ENCODE data around the gene BGN. TPM values are rescaled to one million over a fixed set of nuclear protein-coding genes. Genes with fewer than 3 reads are reported as not detected.

BGN gene
- total RNA-seq, 1 experiment from 2014 or later = 1.2 TPM

DNA sequence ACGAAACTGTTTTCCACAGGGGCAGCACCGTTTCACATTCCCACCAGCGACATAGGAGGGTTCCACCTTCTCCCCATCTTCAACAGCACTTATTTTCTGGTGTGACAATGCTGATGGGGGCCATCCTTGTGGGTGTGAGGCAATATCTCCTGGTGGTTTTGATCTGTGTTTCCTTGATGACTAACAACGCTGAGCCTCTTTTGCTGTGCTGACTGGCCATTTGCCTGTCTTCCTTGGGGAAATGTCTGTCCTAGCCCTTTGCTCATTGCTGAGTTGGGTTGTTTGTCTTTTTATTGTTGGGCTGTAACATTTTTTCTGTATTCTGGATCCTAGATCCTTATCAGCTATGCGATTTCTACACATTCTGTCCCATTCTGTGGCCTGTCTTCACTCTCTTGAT is 56.4 kb downstream of the BGN start:
- Histone ChIP-seq H3K27ac (ENCODE audit: insufficient read length, low read depth, low read length) (no peak overlapping the region), H2AFZ (ENCODE audit: low read length) (no peak overlapping the region), H3K79me1 (ENCODE audit: insufficient read depth, low read depth, low read length, poor library complexity, severe bottlenecking) (no peaks in the 10 kb centered on the region), H2AK5ac (ENCODE audit: insufficient read length, low read length) (no peak overlapping the region), H2BK12ac (ENCODE audit: insufficient read length, low read depth, low read length) (no peak overlapping the region), H3K4me1 (ENCODE audit: insufficient read depth, low read length) (no peaks in the 10 kb centered on the region), H2BK120ac (ENCODE audit: low read depth, low read length, poor library complexity, severe bottlenecking) (no peak overlapping the region), H3T11ph (ENCODE audit: low read length) (no peak overlapping the region), H3K9me3 (ENCODE audit: control insufficient read depth, low read depth, low read length) (peaks cover 62% of the 10 kb centered on the region), H4K20me1 (ENCODE audit: control insufficient read depth, insufficient read depth, insufficient read length) (no peaks in the 10 kb centered on the region), H3K56ac (ENCODE audit: insufficient read length, low read depth, low read length) (no peak overlapping the region), H2BK20ac (ENCODE audit: low read depth, low read length, poor library complexity, severe bottlenecking) (no peak overlapping the region), H2BK15ac (ENCODE audit: low read depth, low read length) (no peak overlapping the region), H4K91ac (ENCODE audit: insufficient read length, low read depth, low read length) (no peak overlapping the region), H3K23ac (ENCODE audit: insufficient read length, low read depth, low read length) (no peak overlapping the region), H2BK5ac (ENCODE audit: insufficient read length, low read length) (no peak overlapping the region), H3K18ac (ENCODE audit: insufficient read length, low read depth, low read length) (no peak overlapping the region), H3K9ac (ENCODE audit: extremely low read depth, insufficient read length, low read length) (no peak overlapping the region), H3K4me2 (ENCODE audit: insufficient read depth, insufficient read length, low read length) (no peak overlapping the region), H3K4ac (ENCODE audit: low read depth, low read length) (no peak overlapping the region), H3K14ac (ENCODE audit: insufficient read depth, low read length) (no peak overlapping the region), H4K5ac (ENCODE audit: insufficient read length, low read depth, low read length) (no peak overlapping the region), H4K8ac (replicated peaks; ENCODE audit: insufficient read length, low read depth, low read length) (no peak overlapping the region), H3K23me2 (ENCODE audit: insufficient read length, low read depth, low read length, poor library complexity, severe bottlenecking) (no peaks in the 10 kb centered on the region), H3K27me3 (ENCODE audit: insufficient read depth, low read length) (no peaks in the 10 kb centered on the region), H3K79me2 (ENCODE audit: insufficient read depth, low read length) (no peaks in the 10 kb centered on the region)
- H3K9me3 Mint-ChIP-seq = peaks cover 73 to 89% of the 10 kb centered on the region in 2 experiments
- TF ChIP-seq CTCF (conservative IDR thresholded peaks at IDR 0.05) = no peak
- H3K36me3 Mint-ChIP-seq (ENCODE audit: insufficient read depth in 1 of 3, low read depth in 3 of 3) = peaks cover 0 to 6% (median 2%) of the 10 kb centered on the region in 3 experiments; a peak in 3 of 7 replicates
- DNase-seq = no peak
- no peak overlapping the region for H3K4me3 Mint-ChIP-seq
- 0 out of 4 replicates have a peak, but pooled peaks cover 0 to 5% of the 10 kb centered on the region in 2 experiments for H3K4me1 Mint-ChIP-seq
- no peak overlapping the region; a peak in 1 of 7 replicates for H3K27ac Mint-ChIP-seq
- peaks cover 3% of the 10 kb centered on the region; the same call in 1 of the 2 replicates for H3K27me3 Mint-ChIP-seq (ENCODE audit: low read depth)
- WGBS (ENCODE audit: extremely low coverage, insufficient read length, low lambda C conversion rate) = no CpG with 5 or more reads among the region's 5 CpGs
